ENCODE data around the gene CGREF1.
A peak's percentile ranks its signal among the peaks of the same experiment; 100 is the strongest.

The CGREF1 gene

DNA sequence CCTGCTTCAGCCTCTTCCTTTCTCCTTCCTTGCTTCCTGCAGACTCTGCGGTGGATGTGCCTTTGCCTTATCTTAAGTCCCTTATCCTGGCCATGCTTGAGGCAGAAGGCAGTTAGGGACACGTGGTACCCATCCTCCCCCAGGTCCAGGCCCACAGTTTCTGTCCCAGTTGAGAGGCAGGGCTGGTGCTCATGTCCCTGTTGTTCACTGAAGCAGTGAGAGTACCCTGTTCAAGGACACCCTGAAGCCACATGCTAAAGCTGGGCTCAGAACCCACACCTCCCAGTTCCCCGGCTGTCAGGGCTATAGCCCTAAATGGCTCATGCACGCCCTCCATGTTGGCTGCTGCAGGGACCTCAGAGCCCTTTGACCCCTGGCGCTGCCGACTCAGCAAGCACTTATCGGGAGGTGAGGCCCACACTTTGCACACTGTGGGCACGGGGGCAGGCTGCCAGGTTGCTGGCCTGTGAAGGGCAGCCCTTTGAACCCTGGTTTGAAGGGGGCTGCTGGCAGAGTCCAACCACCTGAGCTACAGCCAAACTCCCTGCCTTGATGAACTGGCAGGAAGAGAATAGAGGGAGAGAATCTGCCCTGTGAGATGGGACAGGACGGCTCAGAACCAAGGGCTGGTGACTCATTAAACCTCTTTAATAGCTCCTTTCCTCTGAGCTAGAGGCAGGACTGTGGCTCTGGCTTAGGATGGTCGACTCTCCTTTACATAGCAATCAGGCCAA lies 26.1 kb downstream of the CGREF1 start:
- H3K4me1 ChIP-seq (ENCODE audit: control insufficient read depth, insufficient read depth, low read length): peaks cover 7% of the 10 kb centered on the region
- no peaks in the 10 kb centered on the region; the same call in 1 of the 2 replicates for H3K27me3 ChIP-seq (ENCODE audit: control insufficient read depth, insufficient read depth, low read length)
- no peaks in the 10 kb centered on the region for H3K36me3 ChIP-seq (ENCODE audit: control insufficient read depth, insufficient read depth, low read length)
- H3K9ac ChIP-seq (ENCODE audit: low read length): no peak overlapping the region
- no peaks in the 10 kb centered on the region for H3K9me3 ChIP-seq (ENCODE audit: control insufficient read depth, insufficient read depth, low read depth, low read length)
- H3K27ac ChIP-seq (ENCODE audit: low read depth, low read length): no peak overlapping the region
- H3K4me3 ChIP-seq (ENCODE audit: low read depth, low read length): no peak overlapping the region

DNA sequence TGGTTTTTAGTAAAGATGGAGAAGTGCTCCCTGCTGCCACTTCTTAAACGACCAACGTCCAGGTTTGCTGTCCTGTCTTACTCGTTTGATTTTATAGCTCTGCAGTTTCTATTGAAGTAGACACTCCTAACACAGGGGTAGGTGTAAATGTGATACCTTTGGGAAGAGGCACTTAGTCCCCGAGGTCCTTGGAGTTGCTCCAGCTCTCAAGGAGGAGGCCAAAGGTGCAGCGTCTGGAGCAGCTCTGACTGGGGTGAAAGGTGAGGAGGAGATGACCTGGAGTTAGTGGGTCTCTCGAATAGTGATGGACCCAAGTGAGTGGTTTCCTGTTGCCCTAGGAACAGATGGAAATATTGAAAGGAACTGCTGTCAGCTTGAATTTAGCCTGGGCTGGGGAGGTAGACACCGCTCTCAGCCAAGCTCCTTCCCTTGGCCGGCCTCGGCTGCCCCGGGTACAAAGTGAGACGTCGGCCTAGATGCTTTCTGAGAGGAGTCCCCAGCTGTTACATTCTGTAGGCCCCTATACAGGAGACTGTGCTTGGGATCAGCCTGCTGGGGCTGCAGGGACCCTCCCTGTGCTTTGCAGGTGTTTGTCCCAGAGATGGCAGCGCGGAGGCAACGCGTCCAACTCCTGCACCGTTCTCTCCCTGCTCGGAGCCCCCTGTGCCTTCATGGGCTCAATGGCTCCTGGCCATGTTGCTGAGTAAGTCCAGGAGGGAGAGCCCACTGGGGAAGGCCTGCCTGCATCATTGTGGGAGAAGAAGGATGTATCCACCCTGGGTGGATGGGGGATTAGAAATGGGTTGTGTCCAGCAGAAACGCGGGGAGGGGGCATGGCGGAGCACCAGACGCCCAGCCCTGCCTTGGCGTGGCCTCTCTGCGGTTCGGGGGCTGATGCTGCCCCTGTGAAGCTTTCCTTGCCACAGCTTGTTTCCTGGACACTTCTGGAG lies 26.9 kb downstream of the CGREF1 start:
- peaks cover 8% of the 10 kb centered on the region; the same call in 1 of the 2 replicates for H3K27me3 ChIP-seq (ENCODE audit: control insufficient read depth, insufficient read depth, low read length)
- H3K27ac ChIP-seq (ENCODE audit: low read depth, low read length): no peak overlapping the region
- no peak overlapping the region for H3K9ac ChIP-seq (ENCODE audit: low read length)
- H3K9me3 ChIP-seq (ENCODE audit: control insufficient read depth, insufficient read depth, low read depth, low read length): no peaks in the 10 kb centered on the region
- no peaks in the 10 kb centered on the region for H3K36me3 ChIP-seq (ENCODE audit: control insufficient read depth, insufficient read depth, low read length)
- H3K4me3 ChIP-seq (ENCODE audit: low read depth, low read length): no peak overlapping the region
- H3K4me1 ChIP-seq (ENCODE audit: control insufficient read depth, insufficient read depth, low read length): peaks cover 10% of the 10 kb centered on the region

DNA sequence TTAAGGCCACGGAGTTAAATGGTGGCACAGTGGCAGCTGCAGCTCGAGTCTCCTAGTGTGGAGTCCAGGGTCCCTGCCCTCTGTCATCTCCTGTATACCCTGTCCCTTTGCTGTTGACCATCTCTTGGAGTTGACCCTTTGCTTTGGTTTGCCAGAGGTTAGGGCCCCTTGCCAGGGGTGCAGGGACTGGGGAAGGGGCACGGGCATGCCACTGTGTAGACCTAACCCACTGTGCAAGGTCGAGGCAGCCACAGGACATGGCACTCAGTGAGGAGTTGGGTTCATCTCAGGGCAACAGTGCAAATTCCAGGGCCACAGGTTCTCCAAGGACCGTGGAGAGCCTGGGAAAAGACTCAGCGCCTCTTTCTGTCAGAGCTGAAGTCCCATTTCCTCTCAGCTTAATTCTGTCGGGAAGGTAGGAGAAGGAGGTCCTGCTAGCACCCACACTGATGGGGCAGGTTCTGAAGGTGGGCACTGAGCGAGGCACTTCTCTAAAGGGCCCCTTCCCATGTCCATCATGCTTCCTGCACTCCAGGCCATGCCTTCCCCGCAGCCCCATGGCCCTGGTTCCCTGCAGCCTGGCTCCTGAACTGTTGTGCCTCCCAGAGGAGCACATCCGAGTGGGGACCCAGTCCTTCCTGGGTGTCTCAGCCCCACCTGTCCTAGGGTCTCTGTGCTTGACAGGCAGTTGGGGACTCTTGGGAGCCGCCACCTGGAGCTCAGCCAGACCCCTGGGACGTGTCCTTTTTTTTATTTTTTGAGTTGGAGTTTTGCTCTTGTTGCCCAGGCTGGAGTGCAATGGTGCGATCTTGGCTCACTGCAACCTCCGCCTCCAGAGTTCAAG lies 29.6 kb downstream of the CGREF1 start:
- Histone ChIP-seq H3K27me3 (ENCODE audit: control insufficient read depth, insufficient read depth, low read length) (peaks cover 10% of the 10 kb centered on the region; the same call in 1 of the 2 replicates), H3K4me3 (ENCODE audit: low read depth, low read length) (no peak overlapping the region), H3K9ac (ENCODE audit: low read length) (no peak overlapping the region), H3K4me1 (ENCODE audit: control insufficient read depth, insufficient read depth, low read length) (0 out of 2 replicates have a peak, but pooled peaks cover 7% of the 10 kb centered on the region), H3K9me3 (ENCODE audit: control insufficient read depth, insufficient read depth, low read depth, low read length) (no peaks in the 10 kb centered on the region), H3K36me3 (ENCODE audit: control insufficient read depth, insufficient read depth, low read length) (no peaks in the 10 kb centered on the region), H3K27ac (ENCODE audit: low read depth, low read length) (no peak overlapping the region)

DNA sequence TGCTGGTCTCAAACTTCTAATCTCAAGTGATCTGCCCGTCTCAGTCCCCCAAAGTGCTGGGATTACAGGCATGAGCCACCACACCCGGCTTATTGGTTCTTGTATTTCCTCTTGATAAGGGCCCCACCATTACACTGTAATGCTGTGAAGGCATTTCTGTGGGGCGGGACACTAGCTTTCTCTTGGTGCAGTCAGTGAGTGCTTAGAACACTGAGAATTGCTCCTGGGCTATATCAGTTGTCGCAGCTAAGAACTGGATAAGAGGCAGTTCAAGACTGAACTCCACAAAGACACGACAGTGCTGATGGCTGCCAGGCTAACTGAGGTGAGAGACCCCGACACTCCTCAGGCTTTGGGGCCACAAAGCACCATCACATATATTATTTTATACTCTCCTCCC lies 30.3 kb downstream of the CGREF1 start:
- H3K9me3 ChIP-seq (ENCODE audit: control insufficient read depth, insufficient read depth, low read depth, low read length): no peaks in the 10 kb centered on the region
- no peak overlapping the region for H3K27ac ChIP-seq (ENCODE audit: low read depth, low read length)
- H3K4me1 ChIP-seq (ENCODE audit: control insufficient read depth, insufficient read depth, low read length): 0 out of 2 replicates have a peak, but pooled peaks cover 7% of the 10 kb centered on the region
- H3K4me3 ChIP-seq (ENCODE audit: low read depth, low read length): no peak overlapping the region
- peaks cover 10% of the 10 kb centered on the region; the same call in 1 of the 2 replicates for H3K27me3 ChIP-seq (ENCODE audit: control insufficient read depth, insufficient read depth, low read length)
- H3K9ac ChIP-seq (ENCODE audit: low read length): no peak overlapping the region
- no peaks in the 10 kb centered on the region for H3K36me3 ChIP-seq (ENCODE audit: control insufficient read depth, insufficient read depth, low read length)

DNA sequence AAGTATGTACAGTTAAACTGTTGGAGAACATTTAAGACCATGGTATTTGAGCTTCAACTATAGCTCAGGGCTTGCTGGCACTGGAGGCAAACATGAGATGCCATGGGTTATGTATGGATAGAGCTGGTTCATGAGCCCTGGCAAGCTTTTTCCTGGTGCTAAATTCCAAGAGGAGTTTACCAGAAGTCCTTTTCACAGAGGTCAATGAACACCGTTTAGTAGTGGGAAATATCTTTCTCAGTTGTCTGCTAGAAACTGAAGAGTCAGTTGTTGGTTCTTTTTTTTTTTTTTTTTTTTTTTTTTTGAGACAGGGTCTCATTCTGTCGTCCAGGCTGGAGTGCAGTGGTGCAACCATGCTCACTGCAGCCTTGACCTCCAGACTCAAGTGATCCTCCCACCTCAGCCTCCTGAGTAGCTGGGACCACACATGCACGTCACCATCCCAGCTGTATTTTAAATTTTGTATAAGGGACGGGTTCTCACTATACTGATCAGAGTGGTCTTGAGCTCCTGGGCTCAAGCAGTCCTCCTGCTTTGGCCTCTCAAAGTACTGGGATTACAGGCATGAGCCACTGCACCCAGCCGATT lies 31.0 kb downstream of the CGREF1 start:
- Histone ChIP-seq H3K9me3 (ENCODE audit: control insufficient read depth, insufficient read depth, low read depth, low read length) (no peaks in the 10 kb centered on the region), H3K9ac (ENCODE audit: low read length) (no peak overlapping the region), H3K36me3 (ENCODE audit: control insufficient read depth, insufficient read depth, low read length) (no peaks in the 10 kb centered on the region), H3K27me3 (ENCODE audit: control insufficient read depth, insufficient read depth, low read length) (peaks cover 10% of the 10 kb centered on the region; the same call in 1 of the 2 replicates), H3K4me3 (ENCODE audit: low read depth, low read length) (peak overlapping the region; percentile 64; the same call in 1 of the 2 replicates), H3K27ac (ENCODE audit: low read depth, low read length) (no peak overlapping the region), H3K4me1 (ENCODE audit: control insufficient read depth, insufficient read depth, low read length) (0 out of 2 replicates have a peak, but pooled peaks cover 7% of the 10 kb centered on the region)

DNA sequence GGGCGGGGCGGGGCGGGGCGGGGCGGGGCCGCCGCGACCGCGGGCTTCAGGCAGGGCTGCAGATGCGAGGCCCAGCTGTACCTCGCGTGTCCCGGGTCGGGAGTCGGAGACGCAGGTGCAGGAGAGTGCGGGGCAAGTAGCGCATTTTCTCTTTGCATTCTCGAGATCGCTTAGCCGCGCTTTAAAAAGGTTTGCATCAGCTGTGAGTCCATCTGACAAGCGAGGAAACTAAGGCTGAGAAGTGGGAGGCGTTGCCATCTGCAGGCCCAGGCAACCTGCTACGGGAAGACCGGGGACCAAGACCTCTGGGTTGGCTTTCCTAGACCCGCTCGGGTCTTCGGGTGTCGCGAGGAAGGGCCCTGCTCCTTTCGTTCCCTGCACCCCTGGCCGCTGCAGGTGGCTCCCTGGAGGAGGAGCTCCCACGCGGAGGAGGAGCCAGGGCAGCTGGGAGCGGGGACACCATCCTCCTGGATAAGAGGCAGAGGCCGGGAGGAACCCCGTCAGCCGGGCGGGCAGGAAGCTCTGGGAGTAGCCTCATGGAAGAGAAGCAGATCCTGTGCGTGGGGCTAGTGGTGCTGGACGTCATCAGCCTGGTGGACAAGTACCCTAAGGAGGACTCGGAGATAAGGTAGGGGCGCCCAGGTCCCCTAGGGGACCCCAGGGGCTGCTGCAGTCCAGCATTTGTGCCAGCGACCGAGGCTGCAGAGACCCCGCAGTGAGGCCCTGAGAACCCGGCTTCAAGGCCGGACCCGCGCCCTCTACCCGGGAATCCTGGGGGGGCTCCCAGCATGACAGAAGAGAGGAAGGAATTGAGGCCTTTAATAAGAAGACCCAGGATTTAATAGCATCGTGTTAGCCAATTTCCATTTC lies 32.0 kb downstream of the CGREF1 start, which contains the start of gene KHK:
Gene KHK (plus strand): TSS at position 49 of the 870 bp plus-strand sequence. CDS start 488 bp downstream, at position 537.
- Histone ChIP-seq H3K4me3 (ENCODE audit: low read depth, low read length) (peak within 1 kb of the TSS; percentile 64), H3K9ac (ENCODE audit: low read length) (peak within 1 kb of the TSS; percentile 47), H3K4me1 (ENCODE audit: control insufficient read depth, insufficient read depth, low read length) (0 out of 2 replicates have a peak, but pooled peaks cover 7% of the 10 kb centered on the region), H3K9me3 (ENCODE audit: control insufficient read depth, insufficient read depth, low read depth, low read length) (no peaks in the 10 kb centered on the region), H3K27ac (ENCODE audit: low read depth, low read length) (peak within 1 kb of the TSS; percentile 41; the same call in 1 of the 2 replicates), H3K36me3 (ENCODE audit: control insufficient read depth, insufficient read depth, low read length) (no peaks in the 10 kb centered on the region), H3K27me3 (ENCODE audit: control insufficient read depth, insufficient read depth, low read length) (peaks cover 10% of the 10 kb centered on the region; the same call in 1 of the 2 replicates)

DNA sequence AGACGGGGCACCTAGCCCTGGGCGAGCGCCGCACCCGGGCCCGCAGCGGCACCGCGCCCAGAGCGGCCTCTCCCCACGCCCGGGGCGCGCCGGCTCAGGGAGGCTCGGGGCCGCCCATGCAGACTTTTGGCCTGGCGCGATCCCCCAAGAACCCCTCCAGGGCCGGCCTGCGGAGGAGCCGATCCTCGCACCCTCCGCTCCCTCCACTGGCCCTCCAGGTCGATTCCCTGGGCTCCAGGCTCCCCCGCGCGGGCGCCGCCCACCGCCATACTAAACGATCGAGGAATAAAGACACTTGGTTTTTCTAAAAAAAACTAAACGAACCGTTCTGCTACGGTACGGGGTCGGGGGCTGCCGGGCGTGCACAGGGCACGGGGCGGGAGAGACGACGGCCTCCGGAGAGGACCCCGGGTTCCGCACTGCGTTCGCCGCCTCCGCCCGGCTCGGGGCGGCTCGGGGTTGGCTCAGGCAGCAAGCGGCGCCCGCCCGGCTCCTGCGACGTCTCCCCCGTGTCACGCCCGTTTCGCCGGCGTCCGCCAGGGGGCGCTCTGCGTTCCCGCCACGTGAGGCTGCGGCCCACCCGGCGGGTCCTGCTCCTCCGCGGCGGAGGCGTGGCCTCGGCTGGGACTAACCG lies 32.7 kb downstream of the CGREF1 start:
- Histone ChIP-seq H3K9me3 (ENCODE audit: control insufficient read depth, insufficient read depth, low read depth, low read length) (no peaks in the 10 kb centered on the region), H3K27ac (ENCODE audit: low read depth, low read length) (peak overlapping the region; percentile 41; the same call in 1 of the 2 replicates), H3K27me3 (ENCODE audit: control insufficient read depth, insufficient read depth, low read length) (peaks cover 10% of the 10 kb centered on the region; the same call in 1 of the 2 replicates), H3K36me3 (ENCODE audit: control insufficient read depth, insufficient read depth, low read length) (no peaks in the 10 kb centered on the region), H3K9ac (ENCODE audit: low read length) (peak overlapping the region; percentile 47), H3K4me1 (ENCODE audit: control insufficient read depth, insufficient read depth, low read length) (peaks cover 12% of the 10 kb centered on the region), H3K4me3 (ENCODE audit: low read depth, low read length) (peak overlapping the region; percentile 64)

DNA sequence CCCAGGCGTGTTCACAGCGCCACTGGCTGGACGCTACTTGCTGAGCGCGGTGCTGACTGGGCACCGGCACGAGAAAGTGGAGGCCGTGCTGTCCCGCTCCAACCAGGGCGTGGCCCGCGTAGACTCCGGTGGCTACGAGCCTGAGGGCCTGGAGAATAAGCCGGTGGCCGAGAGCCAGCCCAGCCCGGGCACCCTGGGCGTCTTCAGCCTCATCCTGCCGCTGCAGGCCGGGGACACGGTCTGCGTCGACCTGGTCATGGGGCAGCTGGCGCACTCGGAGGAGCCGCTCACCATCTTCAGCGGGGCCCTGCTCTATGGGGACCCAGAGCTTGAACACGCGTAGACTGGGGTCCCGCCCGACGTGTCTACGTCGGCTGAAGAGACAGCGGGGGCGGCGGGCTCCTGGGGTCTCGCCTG lies 33.2 kb downstream of the CGREF1 start:
- no peaks in the 10 kb centered on the region for H3K9me3 ChIP-seq (ENCODE audit: control insufficient read depth, insufficient read depth, low read depth, low read length)
- H3K4me3 ChIP-seq (ENCODE audit: low read depth, low read length): peak overlapping the region; percentile 64
- H3K9ac ChIP-seq (ENCODE audit: low read length): peak overlapping the region; percentile 47
- H3K36me3 ChIP-seq (ENCODE audit: control insufficient read depth, insufficient read depth, low read length): no peaks in the 10 kb centered on the region
- H3K4me1 ChIP-seq (ENCODE audit: control insufficient read depth, insufficient read depth, low read length): peaks cover 15% of the 10 kb centered on the region
- H3K27ac ChIP-seq (ENCODE audit: low read depth, low read length): peak overlapping the region; percentile 41; the same call in 1 of the 2 replicates
- H3K27me3 ChIP-seq (ENCODE audit: control insufficient read depth, insufficient read depth, low read length): peaks cover 10% of the 10 kb centered on the region; the same call in 1 of the 2 replicates

DNA sequence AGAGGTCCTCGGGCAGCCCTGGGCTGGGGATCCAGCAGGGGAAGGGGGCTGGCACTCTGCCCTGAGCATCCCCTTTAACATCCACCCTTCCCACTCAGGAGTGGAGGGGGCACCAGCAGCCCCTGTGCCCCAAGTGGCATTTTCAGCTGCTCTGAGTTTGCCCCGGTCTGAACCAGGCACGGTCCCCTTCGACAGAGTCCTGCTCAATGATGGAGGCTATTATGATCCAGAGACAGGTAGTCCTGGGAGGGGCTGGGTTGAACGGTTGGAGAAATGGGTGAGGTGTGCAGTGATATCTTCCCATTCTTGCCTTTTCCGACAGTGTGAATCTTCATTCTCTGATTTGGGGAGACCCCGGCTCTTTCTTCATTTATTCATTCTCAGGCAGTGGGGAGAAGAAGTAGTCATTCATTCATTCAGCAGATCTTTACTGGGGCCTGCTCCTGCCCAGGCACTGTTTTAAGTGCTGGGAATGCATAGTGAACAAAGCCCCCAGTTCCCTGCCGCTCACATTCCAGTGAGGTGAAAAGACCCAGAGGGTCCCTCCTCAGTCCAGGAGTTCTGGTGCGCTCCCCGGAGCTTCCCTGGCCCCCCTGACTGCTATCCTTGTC lies 33.8 kb downstream of the CGREF1 start:
- Histone ChIP-seq H3K9me3 (ENCODE audit: control insufficient read depth, insufficient read depth, low read depth, low read length) (no peaks in the 10 kb centered on the region), H3K9ac (ENCODE audit: low read length) (peak overlapping the region; percentile 47), H3K27ac (ENCODE audit: low read depth, low read length) (no peak overlapping the region), H3K36me3 (ENCODE audit: control insufficient read depth, insufficient read depth, low read length) (no peaks in the 10 kb centered on the region), H3K4me3 (ENCODE audit: low read depth, low read length) (peak overlapping the region; percentile 64), H3K27me3 (ENCODE audit: control insufficient read depth, insufficient read depth, low read length) (peaks cover 10% of the 10 kb centered on the region; the same call in 1 of the 2 replicates), H3K4me1 (ENCODE audit: control insufficient read depth, insufficient read depth, low read length) (peaks cover 18% of the 10 kb centered on the region)

All from HUES6 (cell line).